NOMO-1 (cell line): Measurements from ENCODE around the gene KCNQ1OT1.

Experiments used
- DNase-seq, 2 experiments: peaks; one replicate each; lab custom pipeline; 2025; ENCODE audit not compliant: unreplicated experiment in 2 of 2; lab: John Stamatoyannopoulos, UW

The KCNQ1OT1 gene

DNA sequence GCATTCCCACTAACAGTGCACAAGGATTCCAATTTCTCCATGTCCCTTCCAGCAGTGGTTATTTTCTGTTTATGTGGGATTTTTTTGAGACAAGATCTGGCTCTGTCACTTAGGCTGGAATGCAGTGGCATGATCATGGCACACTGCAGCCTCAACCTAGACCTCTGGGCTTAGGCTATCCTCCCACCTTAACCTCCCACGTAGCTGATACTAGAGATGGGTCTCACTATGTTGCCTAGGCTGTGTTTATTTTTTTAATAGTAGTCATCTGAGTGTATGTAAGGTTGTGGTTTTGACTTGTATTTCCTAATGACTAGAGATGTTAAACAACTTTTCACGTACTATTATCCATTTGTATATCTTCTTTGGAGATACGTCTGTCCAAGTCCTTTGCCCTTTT is 74.6 kb downstream of the KCNQ1OT1 start:
- DNase-seq = no peak

DNA sequence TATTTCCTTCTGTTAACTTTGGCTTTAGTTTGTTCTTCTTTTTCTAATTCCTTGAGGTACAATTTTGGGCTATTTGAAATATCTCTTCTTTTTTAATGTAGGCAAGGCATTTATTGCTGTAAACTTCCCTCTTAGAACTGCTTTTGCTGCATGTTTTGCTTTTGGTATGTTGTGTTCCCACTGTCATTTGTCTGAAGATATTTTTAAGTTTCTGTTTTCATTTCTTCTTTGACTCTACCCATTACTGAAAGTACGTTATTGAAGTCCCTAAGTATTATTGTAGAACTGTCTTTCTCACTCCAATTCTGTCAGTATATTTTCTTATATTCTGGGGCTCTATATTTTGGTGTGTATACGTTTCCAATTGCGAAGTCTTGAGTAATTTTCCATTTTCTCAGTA is 77.9 kb downstream of the KCNQ1OT1 start:
- DNase-seq = no peak

DNA sequence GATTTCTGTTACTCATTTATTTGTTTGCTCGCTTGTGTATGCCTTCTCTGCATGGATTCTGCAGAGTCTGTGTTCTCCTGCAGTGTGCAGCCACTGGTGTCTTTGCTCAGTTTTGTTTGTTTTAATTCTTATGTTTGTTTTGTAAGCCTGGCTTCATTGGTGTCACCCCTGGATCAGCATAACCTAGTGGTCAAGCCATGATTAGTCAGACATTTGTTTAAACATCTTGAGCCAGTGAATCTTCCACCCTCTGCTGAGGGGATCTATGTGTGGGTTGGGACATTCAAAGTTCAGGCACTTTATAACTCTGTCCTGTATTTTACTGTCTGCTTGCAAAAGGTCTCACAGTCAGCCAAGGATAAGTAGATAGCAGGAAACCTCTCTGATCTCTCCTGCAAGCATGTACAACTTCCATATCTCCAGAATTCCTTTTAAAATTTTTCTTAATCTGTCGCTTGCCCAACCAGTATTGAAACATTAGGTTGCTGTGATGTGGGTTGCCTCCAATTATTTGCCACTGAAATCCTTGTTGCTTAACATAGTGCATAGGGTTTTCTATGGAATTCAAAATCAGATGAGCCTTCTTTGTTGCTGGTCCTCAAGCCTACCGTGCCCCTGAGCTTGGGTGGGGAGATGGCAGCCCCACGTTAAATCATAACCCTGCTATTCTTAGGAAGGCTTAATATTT is 86.8 kb downstream of the KCNQ1OT1 start:
- DNase-seq = no peak

DNA sequence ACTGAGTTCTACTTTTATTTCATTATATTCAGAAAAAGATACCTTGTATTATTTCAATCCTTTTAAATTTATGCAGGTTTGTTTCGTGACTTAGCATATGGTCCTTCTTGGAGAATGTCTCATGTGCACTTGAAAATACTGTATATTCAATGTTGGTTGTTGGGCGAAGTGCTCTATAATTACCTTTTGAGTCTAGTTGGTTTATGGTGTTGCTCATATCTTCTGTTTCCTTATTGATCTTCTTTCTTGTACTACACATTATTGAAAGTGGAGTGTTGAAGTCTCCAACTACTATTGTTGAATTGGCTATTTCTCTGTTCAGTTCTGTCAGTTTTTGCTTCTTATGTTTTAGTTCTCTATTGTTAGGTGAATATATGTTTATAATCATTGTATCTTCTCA is 90.4 kb downstream of the KCNQ1OT1 start:
- no peak for DNase-seq

DNA sequence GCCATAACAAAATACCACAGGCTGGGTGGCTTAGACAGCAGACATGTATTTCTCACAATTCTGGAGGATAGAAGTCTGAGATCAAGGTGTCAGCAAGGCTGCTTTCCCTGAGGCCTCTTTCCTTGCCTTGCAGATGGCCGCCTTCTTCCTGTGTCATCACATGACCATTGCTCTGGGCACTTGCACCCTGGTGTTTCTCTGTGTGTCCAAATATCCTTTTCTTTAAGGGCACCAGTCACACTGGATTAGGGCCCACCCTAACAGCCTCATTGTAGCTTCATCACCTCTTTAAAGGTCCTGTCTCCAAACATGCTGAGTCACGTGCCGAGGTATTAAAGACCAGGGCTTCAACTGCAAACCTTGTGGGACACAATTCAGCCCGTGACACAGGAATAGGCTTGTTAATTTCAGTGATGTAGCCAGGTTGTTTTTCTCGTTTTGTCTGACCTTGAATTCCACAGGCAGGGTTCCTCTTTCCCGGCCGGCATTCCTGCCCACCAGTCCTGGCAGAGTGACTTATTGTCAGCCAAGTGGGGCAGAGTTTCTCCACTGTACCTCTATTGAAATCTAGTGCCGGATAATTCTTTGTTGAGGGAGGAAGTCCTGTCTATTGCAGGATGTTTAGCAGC is 100.1 kb downstream of the KCNQ1OT1 start:
- DNase-seq = no peak

DNA sequence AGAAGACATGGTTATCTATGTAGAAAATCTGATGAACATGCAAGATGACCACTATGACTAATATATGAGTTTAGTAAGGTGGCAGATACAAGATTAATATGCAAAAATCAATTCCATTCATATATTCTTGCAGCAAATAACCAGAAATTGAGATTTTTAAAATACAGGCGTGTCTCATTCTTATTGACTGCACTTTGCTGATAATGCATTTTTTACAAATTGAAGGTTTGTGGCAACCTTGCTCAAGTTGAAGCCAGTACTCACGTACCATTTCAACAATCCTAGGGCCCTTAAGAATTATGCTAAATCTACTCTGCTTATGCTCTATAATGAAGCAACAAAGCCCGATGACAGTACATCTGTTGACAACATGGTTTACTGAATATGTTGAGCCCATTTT is 104.6 kb downstream of the KCNQ1OT1 start:
- DNase-seq = no peak

DNA sequence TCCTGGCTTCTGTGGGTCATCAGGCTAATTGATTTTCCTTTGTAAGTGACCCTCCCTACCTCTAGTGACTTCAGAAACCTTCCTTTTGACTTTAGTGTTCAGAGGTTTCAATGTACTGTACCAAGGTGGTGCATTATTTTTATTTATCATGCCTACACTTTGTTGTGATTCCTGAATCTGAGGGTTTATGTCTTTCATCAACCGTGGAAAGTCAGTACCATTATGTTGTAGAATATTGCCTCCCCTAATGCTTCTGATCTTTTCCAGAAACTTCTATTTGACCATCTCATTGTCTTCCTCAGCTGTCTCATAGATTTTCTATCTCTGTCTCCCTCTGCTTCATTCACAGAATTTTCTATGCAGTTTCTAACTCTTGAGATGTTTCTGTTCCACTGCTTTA is 105.5 kb downstream of the KCNQ1OT1 start:
- DNase-seq = no peak

DNA sequence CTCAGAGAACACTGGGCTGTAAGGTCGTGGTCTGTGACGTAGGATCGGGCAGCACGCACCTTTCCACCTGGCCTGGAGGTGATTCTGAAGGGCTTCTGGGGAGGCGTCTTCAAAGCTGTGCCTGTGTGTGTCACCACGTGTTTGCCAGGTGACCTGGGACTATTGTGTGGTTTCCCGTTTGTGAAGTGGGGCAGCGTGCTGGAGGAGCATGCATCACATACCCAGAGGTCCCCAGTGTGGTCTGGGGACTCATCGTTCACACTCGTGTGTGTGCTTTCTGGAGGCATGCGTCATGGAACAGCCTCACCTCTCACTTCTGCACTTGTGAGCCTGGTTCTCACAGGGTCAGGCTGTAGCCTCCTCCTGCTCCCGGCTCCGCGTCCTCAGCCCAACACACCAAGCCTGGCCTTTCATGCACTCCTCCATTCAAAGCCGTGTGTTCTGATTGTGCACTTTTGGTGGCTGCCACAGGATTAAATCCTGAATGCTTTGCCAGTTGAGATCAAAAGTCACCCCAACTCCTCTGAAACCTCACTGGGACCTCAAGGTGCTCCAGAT is 106.3 kb downstream of the KCNQ1OT1 start:
- DNase-seq = no peak

DNA sequence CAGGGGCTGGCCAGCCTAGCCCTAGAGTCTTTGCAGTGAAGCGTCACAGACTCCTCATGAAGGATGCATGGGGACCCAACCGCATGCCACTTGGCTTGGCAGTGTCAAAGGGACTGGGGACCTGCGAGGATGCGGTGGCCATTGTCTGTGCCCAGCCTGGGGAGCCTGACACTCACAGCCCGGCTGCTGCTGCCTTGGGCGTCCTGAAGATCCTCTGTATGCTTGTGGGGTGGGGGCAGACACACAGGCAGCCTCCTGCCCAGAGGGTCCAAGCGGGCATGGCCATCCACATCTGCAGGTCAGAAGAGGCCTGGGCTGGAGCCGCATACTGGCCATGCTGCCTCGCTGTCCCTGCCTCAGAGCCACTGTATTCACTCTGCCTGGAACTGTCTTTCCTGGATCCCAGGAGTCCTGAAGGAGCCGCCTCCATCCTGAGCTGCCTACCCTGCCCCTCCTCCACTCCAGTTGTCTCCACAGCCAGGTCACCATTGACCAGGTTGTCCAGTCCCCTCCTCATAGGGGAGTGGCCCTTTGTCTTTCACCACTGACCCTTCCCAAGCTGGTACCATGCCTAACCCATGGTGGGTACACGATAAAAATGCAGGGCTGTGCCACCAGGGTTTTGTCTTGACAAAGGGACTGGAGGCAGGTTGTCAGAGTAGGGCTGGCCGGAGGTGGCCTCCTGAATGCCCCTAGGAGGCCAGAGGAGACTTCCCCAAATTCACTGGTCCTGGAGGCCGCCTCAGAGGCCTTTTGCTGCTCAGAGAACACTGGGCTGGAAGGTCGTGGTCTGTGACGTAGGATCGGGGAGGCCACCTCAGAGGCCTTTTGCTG is 107.0 kb downstream of the KCNQ1OT1 start:
- DNase-seq = no peak

DNA sequence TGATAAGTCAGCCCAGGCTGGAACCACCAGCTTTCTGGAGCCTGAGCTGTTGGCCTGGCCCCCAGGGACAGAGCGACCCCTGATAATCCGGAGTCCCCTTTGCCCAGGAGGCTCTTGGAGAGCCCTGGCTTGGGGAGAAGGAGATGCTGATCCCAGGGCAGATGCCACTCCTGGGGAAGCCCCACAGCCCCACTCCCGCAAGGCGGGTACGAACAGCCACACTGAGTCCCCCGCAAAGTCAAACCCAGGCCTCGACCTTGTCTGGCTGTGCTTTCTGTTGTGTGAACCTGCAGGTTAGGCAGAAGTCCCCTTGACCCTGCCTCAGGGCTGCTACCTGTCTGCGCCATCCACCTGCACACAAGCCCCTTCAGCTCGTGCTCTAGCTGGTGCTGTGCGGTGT is 108.0 kb downstream of the KCNQ1OT1 start:
- DNase-seq = no peak

DNA sequence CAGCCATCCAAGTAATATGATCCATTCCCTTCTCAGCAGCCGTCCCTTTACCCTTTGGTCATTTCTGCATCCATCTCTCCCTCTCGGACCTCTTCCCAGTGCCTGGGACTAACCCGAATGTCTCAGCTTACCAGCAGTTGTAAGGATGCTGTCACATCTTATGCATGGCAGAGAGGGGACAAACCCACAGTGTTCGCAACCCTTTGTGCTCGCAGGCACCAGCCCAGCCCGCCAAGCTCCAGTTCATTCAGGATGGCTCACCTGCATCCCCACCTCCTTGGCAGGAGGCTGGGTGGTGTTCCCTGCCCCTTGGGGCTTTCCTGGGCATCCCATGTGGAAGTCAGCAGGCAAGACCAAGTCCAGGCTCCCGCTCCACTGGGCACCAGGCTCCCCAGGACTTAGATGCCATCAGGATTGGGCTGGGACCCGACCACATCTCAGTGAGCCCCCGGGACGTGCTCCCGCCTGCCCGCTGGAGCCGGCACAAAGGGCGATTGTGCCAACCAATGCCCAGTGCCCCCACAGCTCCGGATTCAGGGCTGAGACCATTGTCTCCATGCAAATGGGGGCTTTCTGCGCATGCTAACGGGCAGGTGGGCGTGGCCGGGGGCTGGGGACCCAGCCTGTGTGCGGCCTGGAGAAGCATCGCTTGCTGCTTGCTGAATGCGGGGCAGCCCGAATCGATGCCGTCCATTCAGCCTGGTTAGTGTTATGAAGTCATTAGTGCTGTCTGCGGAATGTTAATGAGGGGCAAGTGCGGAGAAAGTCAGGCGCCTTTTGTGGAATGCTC is 108.6 kb downstream of the KCNQ1OT1 start:
- DNase-seq = no peak

DNA sequence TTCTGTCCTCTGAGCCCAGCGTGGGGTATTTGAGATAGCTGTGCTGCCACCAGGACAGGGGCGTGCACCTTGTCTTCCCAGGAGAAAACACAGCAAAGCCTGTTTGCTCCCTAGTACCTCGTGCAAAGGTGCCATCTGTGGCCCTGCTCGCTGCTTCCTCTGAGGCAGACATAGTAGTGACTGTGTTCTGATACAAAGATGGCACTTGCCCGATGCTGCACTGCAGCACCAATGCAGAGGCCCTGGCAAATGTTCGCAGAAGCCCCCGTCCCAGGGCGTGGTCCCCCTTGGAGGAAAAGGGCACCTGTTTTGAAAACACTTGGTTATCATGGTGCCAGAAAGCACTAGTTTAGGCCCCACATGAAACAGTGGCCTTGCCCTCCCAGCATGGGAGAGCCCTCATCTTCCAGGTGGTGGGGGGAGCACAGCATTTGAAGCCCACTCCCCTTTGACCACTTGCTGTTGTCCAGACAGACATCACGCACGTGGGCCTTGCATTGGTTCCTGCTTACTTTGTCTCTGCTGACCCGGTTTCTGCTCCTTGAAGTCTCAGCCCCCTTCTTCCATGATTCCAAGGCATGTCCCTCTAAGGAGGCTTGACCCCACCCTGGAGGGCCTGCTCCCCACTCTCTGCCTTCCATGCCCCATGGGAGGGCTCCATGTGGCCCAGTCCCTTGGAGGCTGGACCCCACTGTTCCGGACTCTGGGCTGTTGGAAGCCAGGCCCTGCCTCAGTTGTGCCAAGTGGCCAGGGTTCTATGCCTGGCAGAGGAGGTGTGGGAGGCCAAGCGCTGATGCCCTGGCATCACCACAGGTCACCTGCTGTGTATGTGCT is 109.4 kb downstream of the KCNQ1OT1 start:
- no peak for DNase-seq

DNA sequence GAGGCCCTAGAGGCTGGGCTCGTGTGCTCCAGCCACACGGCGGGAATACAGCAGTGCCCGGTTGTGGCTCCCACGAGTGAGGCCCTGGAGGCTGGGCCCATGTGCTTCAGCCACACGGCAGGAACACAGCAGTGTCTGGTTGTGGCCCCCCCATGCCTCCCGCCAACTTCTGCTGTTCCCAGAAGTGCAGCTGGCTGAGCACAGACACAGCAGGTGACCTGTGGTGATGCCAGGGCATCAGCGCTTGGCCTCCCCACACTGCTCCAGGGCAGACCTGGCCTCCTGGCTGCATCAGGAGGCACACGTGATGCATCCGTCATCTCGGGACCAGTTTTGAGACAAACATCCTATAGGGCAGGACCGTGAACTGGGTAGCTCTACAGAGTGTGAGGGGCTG is 110.3 kb downstream of the KCNQ1OT1 start:
- no peak for DNase-seq

DNA sequence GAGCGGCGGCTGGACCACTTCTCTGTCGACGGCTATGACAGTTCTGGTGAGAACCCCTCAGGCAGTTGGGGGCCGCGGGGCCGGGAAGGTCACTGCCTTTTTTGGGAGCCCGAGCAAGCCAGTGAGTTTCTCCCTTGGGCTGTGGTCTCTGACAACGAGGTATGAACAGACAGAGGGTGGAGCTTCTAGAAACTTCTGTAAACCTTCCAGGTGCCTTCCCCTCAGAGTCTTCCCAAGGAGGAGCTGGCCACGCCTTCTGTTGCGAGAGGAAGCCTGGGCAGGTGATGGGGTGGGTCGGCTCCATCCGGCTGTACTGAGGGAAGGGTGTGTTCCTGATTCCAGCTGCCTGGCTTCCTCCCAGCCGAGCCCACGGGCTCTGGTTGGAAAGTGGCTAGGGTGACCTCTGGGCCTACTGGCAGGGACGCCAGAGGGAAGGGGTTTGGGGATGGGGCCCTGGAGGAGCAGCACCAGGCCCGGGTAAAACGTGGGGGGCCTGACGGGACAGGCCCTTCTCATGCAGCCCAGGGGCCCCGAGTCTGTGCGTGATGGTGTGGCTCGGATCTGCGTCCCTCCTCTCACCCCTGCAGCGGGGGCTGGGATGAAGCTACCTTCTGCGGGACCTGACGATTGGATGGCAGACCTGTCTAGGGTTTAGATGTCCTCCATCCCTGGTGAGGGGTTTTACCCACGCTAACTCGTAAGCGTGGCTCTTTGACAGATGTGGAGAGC is 110.8 kb downstream of the KCNQ1OT1 start:
- no peak for DNase-seq

DNA sequence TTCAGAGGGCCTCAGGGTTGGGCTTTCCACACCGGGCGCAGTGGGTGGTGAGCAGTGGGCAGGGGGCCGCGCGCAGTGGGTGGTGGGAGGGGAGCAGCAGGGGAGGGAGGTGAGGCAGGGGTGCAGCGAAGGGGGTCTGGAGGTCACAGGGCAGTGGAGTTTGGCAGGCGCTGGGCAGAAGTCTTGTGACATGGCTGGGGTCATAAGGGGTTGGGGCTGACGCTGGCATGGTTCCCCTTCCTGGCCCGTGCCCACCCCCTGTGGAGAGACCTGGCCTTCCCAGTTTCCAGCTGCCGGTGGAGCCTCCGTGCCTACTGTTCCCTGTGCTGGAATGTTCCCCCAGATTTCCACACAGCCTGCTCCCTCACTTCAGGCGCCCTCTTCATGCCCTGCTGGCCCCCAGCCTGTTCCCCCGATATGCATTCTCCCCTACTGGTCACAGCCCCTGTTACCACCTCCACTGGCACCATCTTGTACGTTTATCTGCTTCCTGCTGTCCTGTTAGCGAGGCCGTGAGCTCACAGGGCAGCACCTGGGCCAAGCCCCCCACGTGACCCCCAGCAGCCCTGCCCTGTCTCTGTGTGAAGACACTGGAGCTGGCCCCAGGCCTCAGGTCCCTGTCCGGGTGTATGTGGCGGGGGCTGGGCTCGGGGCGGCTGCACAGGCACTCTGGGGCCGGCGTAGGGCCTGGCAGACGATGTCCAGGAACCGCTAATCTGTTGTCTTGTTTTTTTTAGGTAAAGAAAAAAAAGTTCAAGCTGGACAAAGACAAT is 111.6 kb downstream of the KCNQ1OT1 start:
- no peak for DNase-seq

DNA sequence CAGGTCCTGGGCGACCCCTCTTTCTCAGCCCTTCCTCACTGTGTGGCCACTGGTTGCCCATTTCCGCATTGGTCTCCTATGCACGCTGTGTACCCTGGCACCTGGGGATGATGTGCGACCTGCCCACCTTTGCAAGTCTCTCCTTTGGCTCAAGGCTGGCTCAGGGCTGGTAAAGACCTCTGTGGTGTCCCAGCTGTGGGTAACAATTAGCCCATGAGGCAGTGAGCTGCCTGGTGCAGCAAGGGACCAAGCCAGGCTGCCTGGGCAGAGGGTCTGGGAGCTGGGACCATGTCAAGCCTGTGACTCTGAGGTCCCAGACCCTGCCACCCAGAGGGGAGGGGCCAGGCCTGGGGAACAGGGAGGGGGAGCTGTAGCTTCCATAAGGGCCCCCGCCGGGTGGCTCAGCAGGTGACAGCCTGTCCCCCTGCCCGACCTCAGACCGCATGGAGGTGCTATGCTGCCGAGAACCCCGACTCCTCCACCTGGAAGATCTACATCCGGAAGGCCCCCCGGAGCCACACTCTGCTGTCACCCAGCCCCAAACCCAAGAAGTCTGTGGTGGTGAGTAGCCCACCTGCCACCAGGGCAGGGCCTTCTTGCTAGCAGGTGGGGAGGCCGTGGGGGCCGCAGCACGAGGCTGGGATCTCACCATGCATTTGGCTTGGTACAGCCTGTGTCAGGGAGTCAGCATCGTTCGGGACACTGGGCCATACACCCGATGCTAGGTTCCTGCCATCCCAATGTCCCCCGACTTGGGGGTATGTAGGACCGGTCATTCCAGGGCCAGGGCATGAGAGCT is 112.5 kb downstream of the KCNQ1OT1 start:
- no peak for DNase-seq

DNA sequence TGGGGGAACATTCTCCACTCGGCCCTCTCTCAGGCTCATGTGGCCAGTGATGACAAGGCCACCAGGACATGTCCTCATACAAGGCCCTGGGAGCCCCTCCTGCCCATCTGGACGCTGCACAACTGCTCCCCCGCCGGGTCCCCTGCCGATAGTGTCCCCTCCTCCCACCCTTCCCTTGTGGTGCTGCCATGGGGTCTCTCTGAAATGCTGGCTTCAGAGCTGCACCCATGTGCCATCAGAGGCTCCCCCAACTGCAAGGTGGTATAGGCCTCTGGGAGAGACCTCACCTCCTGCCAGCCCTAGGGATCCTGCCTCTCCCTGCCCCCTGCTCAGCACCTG is 113.0 kb downstream of the KCNQ1OT1 start:
- DNase-seq = no peak
